Stimulated activated CD4-positive, alpha-beta T cell treated with anti-CD3 and anti-CD28 coated beads, Interleukin-2, amount 100 ng/mL, for 24 hours (primary cell): Measurements from ENCODE around the gene POLD4.

Experiments
- DNase-seq, 2 donors: peaks; one replicate each; pipeline ENCODE4 v3.0.0-alpha.2; 2020

POLD4 gene

DNA sequence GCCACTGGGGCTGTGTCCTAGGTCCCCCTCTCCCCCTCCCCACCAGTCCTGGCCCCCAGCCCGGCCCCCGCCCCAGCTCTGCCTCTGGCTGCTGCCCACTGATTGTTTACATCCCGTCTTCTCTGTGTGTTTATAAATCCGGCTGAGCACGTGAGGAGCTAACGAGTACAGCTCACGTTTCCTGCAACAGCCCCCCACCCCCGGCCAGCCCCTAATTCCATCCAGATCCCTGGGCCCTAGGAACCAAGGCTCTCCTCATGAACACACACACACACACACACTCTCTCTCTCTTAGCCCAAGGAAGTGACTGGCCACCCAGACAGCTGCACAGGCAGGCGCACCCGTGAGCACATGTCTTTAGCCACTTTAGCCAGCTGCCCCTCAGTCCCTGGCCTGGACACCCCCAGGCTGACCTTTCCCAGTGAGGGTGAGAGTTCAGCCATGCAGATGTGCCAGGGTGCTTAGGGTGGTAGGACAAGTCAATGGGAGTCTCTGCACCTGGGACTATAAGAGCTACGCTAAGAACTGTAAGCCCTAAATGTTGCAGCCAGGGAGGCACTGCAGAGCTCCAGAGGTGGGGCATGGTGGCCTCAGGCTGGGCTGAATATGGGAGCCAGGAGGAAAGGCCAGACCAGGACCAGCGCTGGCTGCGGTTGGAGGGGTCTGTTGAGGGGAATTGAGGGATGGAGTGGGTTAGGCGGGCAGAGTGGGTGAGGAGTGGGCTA, 17.2 kb upstream of the POLD4 start:
- DNase-seq: no peak

DNA sequence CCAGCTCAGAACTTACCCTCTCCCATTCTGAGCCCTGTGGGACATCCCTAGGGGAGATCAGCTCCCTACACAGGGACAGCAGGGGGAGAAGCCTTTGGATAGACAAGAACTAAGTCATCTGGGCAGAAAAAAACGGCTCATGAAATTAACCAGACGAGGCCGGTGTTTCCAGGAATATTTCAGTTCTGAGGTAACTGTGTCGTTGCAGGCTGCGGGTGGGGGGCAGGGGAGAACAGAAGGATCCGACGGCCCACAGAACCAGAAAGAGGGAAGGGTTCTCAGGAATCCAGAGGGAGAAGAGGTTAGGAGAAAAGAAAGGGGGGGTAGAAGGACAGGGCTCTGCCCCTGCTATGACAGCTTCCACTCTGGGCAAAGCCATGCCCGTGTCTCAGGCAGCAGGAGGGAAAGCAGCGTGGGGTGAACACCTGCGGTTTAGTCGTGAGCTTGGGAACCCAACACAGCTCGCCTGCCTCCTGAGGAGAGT, 16.5 kb upstream of the POLD4 start:
- no peak for DNase-seq

GRCh38 chr11:67369275-67369674, 15.9 kb upstream of the POLD4 start:
- DNase-seq: no peak

DNA sequence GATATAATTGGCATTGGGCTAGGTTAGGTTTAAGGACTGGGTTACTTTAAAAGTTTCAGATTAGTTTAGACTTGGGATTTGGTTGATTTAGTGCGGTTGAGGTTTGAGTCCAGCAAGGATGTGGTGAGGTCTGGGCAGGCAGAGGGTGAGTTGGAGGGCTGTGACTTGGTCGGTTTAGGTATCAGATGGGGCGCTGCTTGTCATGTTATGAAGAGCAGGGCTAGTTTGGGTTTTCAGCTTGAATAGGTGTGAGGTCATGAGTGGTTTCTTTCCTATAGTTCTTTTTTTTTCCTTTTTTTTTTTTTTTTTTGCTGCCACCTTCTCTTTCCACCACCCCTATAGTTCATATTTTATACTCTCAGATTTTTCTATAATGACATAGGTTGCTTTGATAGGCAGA, 15.3 kb upstream of the POLD4 start:
- DNase-seq: no peak

GRCh38 chr11:67367761-67368227, 14.4 kb upstream of the POLD4 start:
- DNase-seq: no peak

DNA sequence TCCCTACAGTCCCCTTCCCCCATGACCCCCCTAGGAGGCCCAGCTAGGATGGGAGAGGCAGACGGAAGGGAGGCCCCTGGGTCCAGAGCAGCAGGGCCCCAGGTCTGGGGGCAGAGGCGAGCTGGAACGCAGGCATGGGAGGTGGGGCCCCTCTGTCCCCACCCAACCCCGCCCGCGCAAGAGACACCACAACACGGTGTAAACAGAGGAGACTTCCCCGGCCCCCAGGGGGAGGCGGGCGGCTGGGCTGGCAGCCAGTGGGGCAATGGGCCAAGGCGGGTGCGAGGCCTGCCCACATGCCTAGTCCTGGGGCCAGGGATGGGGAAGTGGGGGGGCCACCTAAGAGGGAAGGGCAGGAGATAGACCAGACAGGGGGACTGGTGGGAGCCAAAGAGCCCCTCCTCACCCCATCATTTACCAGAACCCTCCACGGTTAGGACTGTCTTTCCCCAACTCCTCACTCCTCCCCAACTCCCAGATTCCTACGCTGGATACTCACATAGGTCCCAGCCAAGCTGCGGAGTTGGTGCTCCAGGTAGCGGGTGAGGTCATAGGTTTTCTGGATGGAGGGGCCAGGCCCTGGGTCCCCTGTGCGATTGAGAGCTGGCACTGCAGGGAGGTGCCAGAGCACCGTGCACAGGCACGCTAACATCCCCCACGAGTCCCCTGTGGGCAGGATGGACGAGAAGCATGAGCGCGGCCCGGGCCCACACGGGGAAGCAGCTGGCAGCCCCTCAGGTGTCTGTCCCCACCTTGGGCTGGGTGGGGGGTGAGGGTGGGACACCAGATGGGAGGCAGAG, 13.8 kb upstream of the POLD4 start:
- no peak for DNase-seq

GRCh38 chr11:67366546-67366945, 13.2 kb upstream of the POLD4 start:
- no peak for DNase-seq

DNA sequence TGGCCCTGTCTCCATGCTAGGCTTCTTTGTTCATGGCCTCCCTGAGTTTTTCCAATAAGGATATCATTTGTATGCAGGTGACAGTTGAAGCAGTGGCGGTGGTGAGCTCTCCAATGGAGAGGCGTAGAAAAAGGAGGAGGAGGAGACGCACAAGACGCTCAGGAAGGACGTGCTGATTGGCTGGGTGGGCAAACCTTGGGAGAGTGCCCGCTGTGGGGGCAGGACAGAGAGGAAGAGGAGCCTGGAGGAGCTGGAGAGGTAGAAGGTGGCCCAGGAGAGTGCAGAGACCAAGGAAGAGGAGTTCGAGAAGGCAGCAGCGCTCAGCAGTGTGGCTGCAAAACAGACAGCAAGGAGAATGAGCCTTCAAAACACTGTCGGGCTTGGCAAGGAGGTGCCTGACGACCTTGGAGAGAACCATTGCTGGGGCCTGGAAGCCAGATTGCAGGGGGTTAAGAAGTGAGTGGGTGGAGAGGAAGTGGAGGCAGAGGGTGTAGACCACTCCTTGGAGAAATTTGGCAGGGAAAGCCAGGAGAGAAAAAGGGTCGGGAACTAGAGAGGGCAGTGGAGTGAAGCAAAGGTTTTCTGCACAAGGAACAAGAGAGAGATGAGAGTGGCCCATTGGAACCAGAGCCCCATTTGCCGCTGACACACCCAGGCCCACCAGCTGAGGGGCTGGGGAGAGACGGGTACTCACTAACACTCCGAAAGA, 12.5 kb upstream of the POLD4 start:
- no peak for DNase-seq

DNA sequence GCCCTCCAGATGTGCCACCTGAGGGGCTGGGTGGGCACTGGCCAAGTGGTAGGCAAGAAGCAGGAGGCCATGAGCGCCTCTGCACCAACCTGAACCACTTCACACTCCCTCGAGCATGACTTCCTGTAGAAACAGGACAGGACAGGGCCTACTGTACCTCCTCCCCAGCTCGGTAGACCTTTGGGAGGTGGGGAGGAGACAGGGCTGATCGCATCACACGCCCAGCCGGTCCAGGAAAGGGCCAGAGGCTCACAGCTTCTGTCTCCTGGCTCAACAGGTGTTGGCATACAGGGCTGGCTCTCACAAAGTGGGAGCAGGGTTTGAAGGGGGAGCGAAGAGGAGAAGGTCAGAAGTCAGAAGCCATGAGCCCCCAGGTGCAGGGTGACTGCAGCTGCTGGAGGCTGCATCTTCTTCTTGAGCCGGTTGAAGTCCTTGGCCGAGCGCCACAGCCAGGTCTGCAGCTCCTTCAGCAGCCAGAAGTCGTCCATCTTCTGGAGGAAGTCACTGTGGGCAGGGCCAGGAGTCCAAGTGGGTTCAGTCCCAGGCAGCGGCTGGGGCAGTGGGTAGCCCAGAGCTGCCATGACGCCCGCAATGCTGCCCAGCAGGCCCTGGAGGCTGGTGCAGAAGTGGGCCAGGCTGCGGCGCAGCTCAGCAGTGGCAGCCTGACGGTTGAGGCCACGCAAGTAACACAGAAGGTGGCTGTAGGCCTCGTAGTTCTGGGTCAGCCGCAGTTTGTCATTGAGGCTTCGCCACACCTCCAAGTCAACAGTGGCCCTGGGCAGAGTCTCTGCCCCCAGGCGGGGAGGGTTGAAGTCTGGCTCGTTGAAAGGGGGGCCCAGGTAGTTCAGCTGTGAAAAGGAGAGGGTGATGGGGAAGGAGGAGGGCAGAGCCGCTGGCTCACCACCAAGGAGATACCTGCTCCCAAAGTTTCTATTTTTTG, 11.7 kb upstream of the POLD4 start:
- DNase-seq: no peak

DNA sequence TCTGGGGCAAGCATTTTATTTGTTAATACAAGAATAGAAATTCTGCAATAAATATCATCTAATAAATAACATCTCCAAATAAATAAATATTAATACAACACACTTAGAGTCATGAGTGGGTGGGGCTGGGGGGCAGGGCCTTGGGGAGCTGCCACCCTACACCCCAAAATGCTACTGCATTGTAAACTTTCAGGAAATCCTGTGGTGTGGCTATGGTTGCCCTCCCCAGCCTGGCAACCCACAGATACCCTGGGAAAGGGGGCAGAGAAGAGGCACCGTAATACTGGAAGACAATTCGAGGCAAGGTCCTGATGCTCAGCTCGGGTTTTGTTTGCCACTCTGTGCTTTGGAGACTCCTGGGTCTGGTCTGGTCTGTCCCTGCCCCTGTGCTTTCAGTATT, 10.8 kb upstream of the POLD4 start:
- no peak for DNase-seq

DNA sequence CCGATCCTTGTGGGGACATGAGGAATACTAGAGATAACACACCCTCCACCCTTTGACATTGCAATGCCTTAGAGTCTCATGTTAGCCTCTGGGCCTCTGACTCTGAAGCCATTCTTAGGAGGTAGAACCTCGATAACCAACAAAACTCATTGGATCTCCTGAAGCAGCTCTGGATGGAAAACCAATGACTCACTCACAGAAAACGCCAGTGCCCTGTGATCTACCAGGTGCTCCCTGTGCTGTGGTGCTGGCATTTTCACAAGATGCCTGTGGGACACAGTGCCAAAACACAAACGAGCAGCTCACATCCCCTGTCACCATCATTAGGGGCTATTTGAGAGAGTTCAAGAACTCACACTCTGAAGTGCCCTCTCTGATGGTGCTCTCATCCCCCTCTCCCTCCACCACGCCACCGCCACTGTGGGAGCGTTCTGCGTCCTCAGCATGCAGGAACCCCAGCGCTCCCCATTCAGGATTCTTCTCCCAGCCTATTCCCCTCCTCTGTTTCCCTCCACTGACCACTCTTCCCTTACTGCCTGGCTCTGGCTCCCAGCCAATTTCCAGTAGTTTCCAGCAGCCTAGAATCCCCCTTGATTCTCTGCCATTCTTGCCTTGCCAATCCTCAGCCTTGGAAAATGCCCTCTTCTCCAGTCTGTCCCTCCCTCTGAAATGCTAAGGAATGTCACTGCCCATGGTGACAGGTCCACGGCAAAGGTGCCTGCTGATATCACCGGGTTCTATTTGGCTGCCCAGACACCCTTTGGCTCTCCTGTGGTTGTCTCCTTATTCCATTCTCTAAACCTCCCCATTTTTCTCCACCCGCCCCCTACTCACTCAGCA, 4.7 kb upstream of the POLD4 start:
- no peak for DNase-seq

- DNase-seq: peak; percentile 68 to 72
These were observed 3.7 kb upstream of the POLD4 start for GRCh38 chr11:67356864-67357561.

DNA sequence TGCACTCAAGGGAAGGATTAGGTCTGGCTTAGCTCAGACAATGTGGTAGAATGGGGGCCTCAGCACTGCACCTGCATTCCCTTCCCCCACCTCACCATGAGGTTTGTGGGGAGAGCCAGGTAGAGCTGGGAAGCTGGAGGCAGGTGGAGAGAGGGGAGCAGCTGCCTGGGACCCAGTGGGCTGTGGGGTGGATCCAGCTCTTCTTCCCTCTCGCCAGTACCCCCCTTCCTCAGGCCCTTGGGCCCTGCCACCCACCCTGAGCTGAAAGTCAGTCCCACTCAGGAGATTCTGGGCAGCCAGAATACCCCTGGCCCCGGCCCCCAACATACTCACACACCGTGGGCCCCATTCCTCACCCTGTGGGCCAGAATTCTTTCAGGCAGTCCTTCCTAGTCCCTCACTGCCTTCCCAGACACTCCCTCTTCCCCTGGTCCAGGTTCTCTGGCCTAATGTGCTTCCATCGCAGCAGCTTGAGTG, 3.1 kb upstream of the POLD4 start:
- no peak for DNase-seq

- no peak for DNase-seq
These were observed 2.5 kb upstream of the POLD4 start for GRCh38 chr11:67355794-67356386.

DNA sequence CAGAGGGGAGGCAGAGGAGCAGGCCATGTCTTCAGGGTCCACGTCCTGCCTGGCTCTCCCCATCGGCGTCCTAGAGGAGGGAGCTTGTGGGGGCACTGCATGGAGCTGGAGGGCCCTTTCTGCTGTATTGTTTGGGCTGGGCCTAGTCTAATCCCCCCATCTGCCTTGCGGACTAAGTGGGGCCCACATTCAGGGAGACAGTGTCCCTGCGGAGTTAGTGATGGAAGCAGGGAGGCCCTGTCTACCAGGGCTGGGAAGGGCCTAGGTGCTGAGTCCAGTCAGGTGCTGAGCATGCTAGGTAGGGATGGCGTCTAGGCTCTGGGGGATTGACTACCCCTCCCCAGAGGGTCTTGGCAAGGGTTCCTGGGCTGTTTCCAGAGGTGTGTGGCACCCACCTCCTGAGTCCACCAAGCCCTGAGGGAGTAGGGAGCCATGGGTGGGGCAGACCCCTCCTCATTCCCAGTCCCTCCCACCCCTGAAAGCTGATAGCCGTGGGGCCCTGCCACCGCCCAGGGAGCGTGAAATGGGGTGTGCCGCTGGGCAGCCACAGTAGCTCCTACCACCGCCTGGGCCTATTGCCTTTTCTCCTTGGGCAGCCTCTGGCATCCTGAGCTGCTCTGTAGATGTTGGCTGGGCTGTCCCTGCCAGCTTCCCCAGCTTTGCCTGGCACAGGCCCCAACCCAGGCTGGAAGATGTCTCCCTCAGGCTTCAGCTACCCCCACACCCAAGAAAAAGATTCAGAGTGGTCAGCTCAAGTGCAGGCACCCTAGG, 1.9 kb upstream of the POLD4 start:
- no peak for DNase-seq

DNA sequence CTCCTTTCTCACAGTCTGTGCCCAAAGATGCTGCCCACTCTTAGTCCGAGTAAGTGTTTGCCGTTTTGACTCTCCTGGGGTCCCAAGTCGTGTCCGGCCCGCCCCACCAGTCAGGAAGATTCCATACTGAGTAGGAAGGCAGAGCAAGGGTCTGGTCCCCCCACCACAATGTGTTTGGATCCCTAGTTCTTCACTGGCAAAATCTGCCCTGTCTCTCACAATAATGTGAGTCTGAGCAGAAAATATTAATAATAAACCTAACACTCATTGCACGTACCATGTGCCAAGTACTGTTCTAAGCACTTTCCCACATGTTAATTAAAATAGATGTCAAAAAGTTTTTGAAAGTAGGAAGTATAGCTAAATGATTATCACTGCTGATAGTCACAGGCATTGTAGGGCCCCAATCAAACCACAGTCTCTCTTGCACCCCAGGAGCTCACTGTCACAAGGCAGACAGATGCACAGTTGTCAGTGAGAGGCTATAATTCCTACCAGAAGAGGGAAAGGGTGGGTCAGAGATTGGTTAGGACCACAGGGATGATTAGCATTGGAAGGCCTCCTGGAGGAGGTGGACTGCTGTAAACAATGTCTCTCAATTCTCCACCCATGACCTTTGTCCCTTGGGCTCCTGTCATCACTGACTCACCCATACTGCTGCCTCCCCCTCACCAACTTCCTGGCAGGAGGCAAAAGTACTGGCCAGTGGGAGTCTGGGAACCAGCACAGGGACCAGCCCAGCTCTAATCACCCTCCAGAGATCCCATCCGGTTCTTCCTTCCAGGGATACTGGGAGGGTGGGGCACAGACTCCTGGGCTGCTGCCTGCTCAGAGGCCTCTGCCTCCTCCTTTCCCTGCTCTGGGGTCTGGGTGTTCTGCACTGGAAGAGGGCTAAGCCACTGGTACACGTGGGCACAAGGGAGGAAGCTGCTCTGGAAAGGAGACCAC, 1.0 kb upstream of the POLD4 start:
- DNase-seq: no peak

GRCh38 chr11:67352546-67353316, 615 bp downstream of the POLD4 start:
- peak in 1 of 2 donors; percentile 44 for DNase-seq
